Gastrocnemius medialis (tissue), 4 donors: ENCODE results near the gene ZIC5. TPM values are rescaled to one million over a fixed set of nuclear protein-coding genes. Genes with fewer than 3 reads are reported as not detected.
A peak's percentile ranks its signal among the peaks of the same experiment; 100 is the strongest.

ENCODE experiments used
- ATAC-seq, 2 donors: fragments of 150-250 bp; one replicate each; pipeline ENCODE4 v1.9.1; 2016
- DNase-seq, 2 donors: peaks; one replicate each; pipeline ENCODE4 v3.0.0-alpha.2; 2019
- H3K27ac ChIP-seq, 4 donors: fragments of 200-600 bp; sonication (generic); 1 replicate in 1 of 4; 2 replicates in 3 of 4; pipeline ENCODE4 v1.5.1; 2016 to 2018; ENCODE audit warnings: mild to moderate bottlenecking in 2 of 4, moderate library complexity in 1 of 4
- H3K27me3 ChIP-seq, 3 donors: fragments of 200-600 bp; sonication (generic) in 2 of 3; 1 replicate in 1 of 3; 2 replicates in 2 of 3; pipeline versions ENCODE4 v1.5.1 to v1.6.0; 2016 to 2019; ENCODE audit warnings: mild to moderate bottlenecking in 1 of 3, moderate library complexity in 1 of 3
- H3K36me3 ChIP-seq, 2 donors: fragments of 200-600 bp; sonication (generic) in 1 of 2; one replicate each; pipeline ENCODE4 v1.5.1; 2017 to 2018
- H3K4me1 ChIP-seq, 2 donors: fragments of 200-600 bp; sonication (generic) in 1 of 2; one replicate each; pipeline ENCODE4 v1.5.1; 2016 to 2017; ENCODE audit warnings: mild to moderate bottlenecking in 2 of 2
- H3K4me3 ChIP-seq, 4 donors: fragments of 200-600 bp; sonication (generic) in 3 of 4; 1 replicate in 1 of 4; 2 replicates in 3 of 4; pipeline ENCODE4 v1.5.1; 2016 to 2019; ENCODE audit warnings: mild to moderate bottlenecking in 2 of 4
- H3K9me3 ChIP-seq, 3 donors: fragments of 200-600 bp; sonication (generic) in 2 of 3; 1 replicate in 1 of 3; 2 replicates in 2 of 3; pipeline ENCODE4 v1.5.1; 2016 to 2019
- POLR2A ChIP-seq, 2 donors: fragments of 450-650 bp; IDR thresholded peaks; one replicate each; pipeline ENCODE4 v1.6.1; 2017; ENCODE audit warnings: antibody characterized with exemption in 2 of 2, mild to moderate bottlenecking in 2 of 2, moderate library complexity in 2 of 2
- in situ Hi-C, 4 donors: fragments of 200-750 bp; cut with MboI; loops; one replicate each; pipeline versions ENCODE4 v1.15.0 to v1.8.0; 2017; ENCODE audit warnings: low sequenced_read_pairs in 4 of 4
- intact Hi-C: fragments of 100-400 bp; cut with DNase I; formaldehyde crosslinking; loops from one replicate; pipeline ENCODE4 v1.15.1; 2023; ENCODE audit warnings: low total_unique reads
- total RNA-seq, 4 donors: library from RNA; depleted of rRNA; stranded (reverse); fragments of >200 nt; gene quantifications; one replicate each; pipeline versions ENCODE4 v1.1.0 to v1.2.3, GENCODE V29; 2016
- TF ChIP-seq, protein P1 (sequence below), 5 experiments: fragments of 450-650 bp in 3 of 5; fragments of 200-600 bp in 2 of 5; sonication (generic) in 2 of 5; IDR thresholded peaks in 4 of 5; conservative IDR thresholded peaks in 1 of 5; 1 replicate in 4 of 5; 2 replicates in 1 of 5; pipeline ENCODE4 v1.5.1; 2016 to 2019; ENCODE audit warnings: antibody characterized with exemption in 5 of 5, mild to moderate bottlenecking in 3 of 5, moderate library complexity in 3 of 5

Gene ZIC5
- total RNA-seq, 4 donors from 2014 or later = not detected

GRCh38 chr13:99973163-99973807 is 1.7 kb upstream of the ZIC5 start:
- ATAC-seq = no peak
- Histone ChIP-seq H3K4me3 (peak overlapping the region in 1 of 4 donors; percentile 13), H3K9me3 (no peaks in the 10 kb centered on the region), H3K36me3 (no peaks in the 10 kb centered on the region), H3K4me1 (peaks cover 8 to 16% of the 10 kb centered on the region in 2 donors), H3K27ac (no peak overlapping the region), H3K27me3 (peaks cover 88 to 95% (median 94%) of the 10 kb centered on the region in 3 donors)
- DNase-seq = no peak
- in situ Hi-C loops (no loop called here), intact Hi-C loops (loop anchor here (2.0 kb wide), 1 partner anchor 20 kb away; no protein-coding TSS in a partner anchor)
- TF ChIP-seq, protein P1, sequence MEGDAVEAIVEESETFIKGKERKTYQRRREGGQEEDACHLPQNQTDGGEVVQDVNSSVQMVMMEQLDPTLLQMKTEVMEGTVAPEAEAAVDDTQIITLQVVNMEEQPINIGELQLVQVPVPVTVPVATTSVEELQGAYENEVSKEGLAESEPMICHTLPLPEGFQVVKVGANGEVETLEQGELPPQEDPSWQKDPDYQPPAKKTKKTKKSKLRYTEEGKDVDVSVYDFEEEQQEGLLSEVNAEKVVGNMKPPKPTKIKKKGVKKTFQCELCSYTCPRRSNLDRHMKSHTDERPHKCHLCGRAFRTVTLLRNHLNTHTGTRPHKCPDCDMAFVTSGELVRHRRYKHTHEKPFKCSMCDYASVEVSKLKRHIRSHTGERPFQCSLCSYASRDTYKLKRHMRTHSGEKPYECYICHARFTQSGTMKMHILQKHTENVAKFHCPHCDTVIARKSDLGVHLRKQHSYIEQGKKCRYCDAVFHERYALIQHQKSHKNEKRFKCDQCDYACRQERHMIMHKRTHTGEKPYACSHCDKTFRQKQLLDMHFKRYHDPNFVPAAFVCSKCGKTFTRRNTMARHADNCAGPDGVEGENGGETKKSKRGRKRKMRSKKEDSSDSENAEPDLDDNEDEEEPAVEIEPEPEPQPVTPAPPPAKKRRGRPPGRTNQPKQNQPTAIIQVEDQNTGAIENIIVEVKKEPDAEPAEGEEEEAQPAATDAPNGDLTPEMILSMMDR (IDR thresholded peaks at IDR 0.05 in 4 of 5, conservative IDR thresholded peaks at IDR 0.05 in 1 of 5) = no peak

DNA sequence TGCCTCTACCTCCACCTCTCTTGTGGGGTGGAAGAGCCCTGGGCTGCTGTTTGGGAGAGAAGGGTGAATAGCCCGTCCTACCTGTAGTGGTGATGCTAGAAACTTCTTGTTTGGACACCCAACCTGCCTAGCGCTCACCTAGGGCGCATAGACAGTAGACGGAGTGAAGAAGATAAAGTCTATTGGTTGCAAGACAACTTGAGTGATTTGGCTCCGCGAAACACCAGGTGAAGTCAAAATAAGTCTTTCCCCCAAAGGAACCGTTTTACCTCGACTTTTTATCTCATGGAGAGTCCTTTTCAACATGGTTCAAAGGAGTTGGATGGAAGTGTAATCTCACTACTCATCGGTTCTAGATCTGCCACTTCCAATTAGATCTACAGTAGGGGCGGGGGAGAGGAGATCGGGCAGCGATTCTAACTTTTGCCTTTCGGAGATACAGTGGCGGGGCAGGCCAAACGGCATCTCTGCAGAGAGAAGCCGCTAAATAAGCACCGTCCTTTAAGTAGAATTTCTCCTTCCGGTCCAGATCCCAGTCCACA is 694 bp upstream of the ZIC5 start:
- DNase-seq = no peak
- H3K27me3 ChIP-seq = peaks cover 88 to 95% (median 94%) of the 10 kb centered on the region in 3 donors
- H3K9me3 ChIP-seq = no peaks in the 10 kb centered on the region
- in situ Hi-C loops (no loop called here), intact Hi-C loops (loop anchor here (2.0 kb wide), 1 partner anchor 21 kb away; no protein-coding TSS in a partner anchor)
- TF ChIP-seq POLR2A (IDR thresholded peaks at IDR 0.05) = no peak
- TF ChIP-seq, protein P1 (IDR thresholded peaks at IDR 0.05 in 4 of 5, conservative IDR thresholded peaks at IDR 0.05 in 1 of 5) = no peak
- peaks cover 11 to 15% of the 10 kb centered on the region in 2 donors for H3K4me1 ChIP-seq
- H3K27ac ChIP-seq = no peak overlapping the region
- H3K4me3 ChIP-seq = peak overlapping the region in 1 of 4 donors; percentile 32
- H3K36me3 ChIP-seq = no peaks in the 10 kb centered on the region
- ATAC-seq = no peak

- DNase-seq (no peak), ATAC-seq (no peak)
- Histone ChIP-seq H3K4me3 (peak overlapping the region in 2 of 4 donors; percentile 12 to 32), H3K9me3 (no peaks in the 10 kb centered on the region), H3K36me3 (no peaks in the 10 kb centered on the region), H3K27ac (no peak overlapping the region), H3K27me3 (peaks cover 88 to 95% (median 94%) of the 10 kb centered on the region in 3 donors), H3K4me1 (peaks cover 11 to 15% of the 10 kb centered on the region in 2 donors)
- intact Hi-C loops (no loop called here), in situ Hi-C loops (no loop called here)
- TF ChIP-seq POLR2A (IDR thresholded peaks at IDR 0.05) = no peak
- TF ChIP-seq, protein P1 (IDR thresholded peaks at IDR 0.05 in 4 of 5, conservative IDR thresholded peaks at IDR 0.05 in 1 of 5) = no peak
These were observed 654 bp downstream of the ZIC5 start for GRCh38 chr13:99970651-99971575.

DNA sequence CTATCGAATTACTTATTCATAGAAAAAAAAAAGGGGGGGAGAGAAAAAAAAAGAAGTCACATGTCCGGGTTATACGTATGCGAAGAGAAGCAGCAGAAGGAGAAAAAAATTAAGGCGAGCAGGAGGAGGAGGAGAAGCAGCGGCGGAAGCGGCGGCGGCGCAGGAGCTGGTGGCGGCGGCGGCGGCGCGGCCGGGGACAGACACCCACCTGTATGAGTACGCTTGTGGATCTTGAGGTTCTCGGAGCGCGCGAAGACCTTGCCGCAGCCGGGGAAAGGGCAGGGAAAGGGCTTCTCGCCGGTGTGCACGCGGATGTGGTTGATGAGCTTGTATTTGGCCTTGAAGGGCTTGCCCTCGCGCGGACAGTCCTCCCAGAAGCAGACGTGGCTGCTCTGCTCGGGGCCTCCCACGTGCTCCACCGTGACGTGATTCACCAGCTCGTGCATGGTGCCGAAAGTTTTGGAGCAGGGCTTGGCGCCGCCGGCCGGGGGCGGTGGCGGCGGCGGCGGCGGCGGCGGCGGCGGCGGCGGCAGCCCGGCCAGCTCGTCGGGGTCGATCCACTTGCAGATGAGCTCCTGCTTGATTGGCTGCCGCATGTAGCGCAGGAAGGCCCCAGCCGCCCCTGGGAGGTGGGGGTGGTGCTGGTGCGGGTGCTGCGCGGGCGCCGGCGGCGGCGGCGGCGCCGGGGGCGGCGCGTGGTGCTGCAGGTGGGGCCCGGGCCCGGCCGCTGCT is 1.5 kb downstream of the ZIC5 start:
- H3K36me3 ChIP-seq = no peaks in the 10 kb centered on the region
- H3K4me3 ChIP-seq = peak overlapping the region; percentile 20 to 52 (median 22)
- peak in 1 of 2 donors; percentile 50 for ATAC-seq
- H3K9me3 ChIP-seq = no peaks in the 10 kb centered on the region
- in situ Hi-C loops = no loop called here
- no peak overlapping the region for H3K27ac ChIP-seq
- TF ChIP-seq, protein P1 (IDR thresholded peaks at IDR 0.05 in 4 of 5, conservative IDR thresholded peaks at IDR 0.05 in 1 of 5) = no peak
- TF ChIP-seq POLR2A (IDR thresholded peaks at IDR 0.05) = no peak
- peaks cover 90 to 95% (median 93%) of the 10 kb centered on the region in 3 donors for H3K27me3 ChIP-seq
- intact Hi-C loops = no loop called here
- DNase-seq = no peak
- peaks cover 11 to 15% of the 10 kb centered on the region in 2 donors for H3K4me1 ChIP-seq
